GM19438 (cell line): Measurements from ENCODE around the gene TTC36.
"Not testable (repeated sequence)": the region's sequence is repeated elsewhere in the genome, so short reads cannot be mapped to it uniquely, and the experiment has no call there.

ENCODE experiments used
- ATAC-seq: cut with Tn5 transposase; IDR thresholded peaks from one replicate; pipeline ENCODE4 v1.9.1; 2021; ENCODE audit warnings: low read depth; ENCODE audit not compliant: unreplicated experiment

Gene TTC36

DNA sequence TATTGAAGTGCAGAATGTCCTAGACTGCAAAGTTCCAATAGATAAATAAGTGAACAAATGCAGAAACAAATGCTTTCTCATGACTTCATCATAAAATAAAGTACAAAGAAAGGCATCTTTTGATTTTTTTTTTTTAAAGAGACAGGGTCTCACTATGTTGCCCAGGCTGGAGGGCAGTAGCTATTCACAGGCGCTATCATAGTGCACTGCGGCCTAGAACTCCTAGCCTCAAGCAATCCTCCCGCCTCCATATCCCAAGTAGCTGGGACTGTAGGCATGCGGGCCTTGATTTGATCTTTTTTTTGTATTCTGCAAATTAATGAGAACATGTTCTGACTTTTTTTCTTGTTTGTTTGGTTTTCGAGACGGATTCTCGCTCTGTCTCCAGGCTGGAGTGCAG, 47.4 kb downstream of the TTC36 start:
- ATAC-seq, result no peak

- not testable (repeated sequence) for ATAC-seq
Observed at GRCh38 chr11:118577995-118578394, 50.7 kb downstream of the TTC36 start.
